ENCODE measurements around the gene PRKAR1B. TPM values are rescaled to one million over a fixed set of nuclear protein-coding genes. Genes with fewer than 3 reads are reported as not detected.
A peak's percentile ranks its signal among the peaks of the same experiment; 100 is the strongest.

PRKAR1B gene
- total RNA-seq, 2 donors from 2014 or later = 15.6 to 18.4 TPM

- Histone ChIP-seq H3K9me3 (peaks cover 7% of the 10 kb centered on the region), H3K27ac (peak overlapping the region; percentile 13 to 53), H3K27me3 (replicated peaks; ENCODE audit: insufficient read depth) (no peaks in the 10 kb centered on the region), H3K36me3 (no peaks in the 10 kb centered on the region), H3K4me3 (no peak overlapping the region), H3K4me1 (ENCODE audit: control insufficient read depth in 1 of 2, low read depth in 2 of 2) (peaks cover 9 to 40% of the 10 kb centered on the region in 2 donors)
- ATAC-seq (ENCODE audit: insufficient number of reproducible peaks, low FRiP score, low read depth) (no peak), DNase-seq (ENCODE audit: low spot score) (no peak)
- TF ChIP-seq, protein P1, sequence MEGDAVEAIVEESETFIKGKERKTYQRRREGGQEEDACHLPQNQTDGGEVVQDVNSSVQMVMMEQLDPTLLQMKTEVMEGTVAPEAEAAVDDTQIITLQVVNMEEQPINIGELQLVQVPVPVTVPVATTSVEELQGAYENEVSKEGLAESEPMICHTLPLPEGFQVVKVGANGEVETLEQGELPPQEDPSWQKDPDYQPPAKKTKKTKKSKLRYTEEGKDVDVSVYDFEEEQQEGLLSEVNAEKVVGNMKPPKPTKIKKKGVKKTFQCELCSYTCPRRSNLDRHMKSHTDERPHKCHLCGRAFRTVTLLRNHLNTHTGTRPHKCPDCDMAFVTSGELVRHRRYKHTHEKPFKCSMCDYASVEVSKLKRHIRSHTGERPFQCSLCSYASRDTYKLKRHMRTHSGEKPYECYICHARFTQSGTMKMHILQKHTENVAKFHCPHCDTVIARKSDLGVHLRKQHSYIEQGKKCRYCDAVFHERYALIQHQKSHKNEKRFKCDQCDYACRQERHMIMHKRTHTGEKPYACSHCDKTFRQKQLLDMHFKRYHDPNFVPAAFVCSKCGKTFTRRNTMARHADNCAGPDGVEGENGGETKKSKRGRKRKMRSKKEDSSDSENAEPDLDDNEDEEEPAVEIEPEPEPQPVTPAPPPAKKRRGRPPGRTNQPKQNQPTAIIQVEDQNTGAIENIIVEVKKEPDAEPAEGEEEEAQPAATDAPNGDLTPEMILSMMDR (IDR thresholded peaks at IDR 0.05) = no peak
Observed at GRCh38 chr7:525740-526139, 201.3 kb downstream of the PRKAR1B start.

DNA sequence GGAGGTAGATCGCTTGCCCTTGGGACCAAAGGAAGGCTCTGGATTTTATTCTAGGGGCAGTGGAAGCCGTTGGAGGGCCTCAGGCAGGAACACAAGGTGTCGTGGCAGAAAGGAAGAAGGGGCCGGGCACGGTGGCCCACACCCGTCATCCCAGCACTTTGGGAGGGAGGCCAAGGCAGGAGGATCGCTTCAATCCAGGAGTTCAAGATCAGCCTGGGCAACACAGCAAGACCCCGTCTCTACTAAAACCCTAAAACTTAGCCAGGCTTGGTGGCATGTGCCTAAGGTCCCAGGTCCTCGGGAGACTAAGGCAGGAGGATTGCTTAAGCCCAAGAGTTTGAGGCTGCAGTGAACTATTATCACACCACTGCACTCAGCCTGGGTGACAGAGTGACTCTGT lies 202.3 kb downstream of the PRKAR1B start:
- no peaks in the 10 kb centered on the region for H3K27me3 ChIP-seq (replicated peaks; ENCODE audit: insufficient read depth)
- H3K4me3 ChIP-seq = no peak overlapping the region
- ATAC-seq (ENCODE audit: insufficient number of reproducible peaks, low FRiP score, low read depth) = no peak
- no peaks in the 10 kb centered on the region for H3K36me3 ChIP-seq
- no peak for DNase-seq (ENCODE audit: low spot score)
- H3K27ac ChIP-seq = no peak overlapping the region
- peaks cover 12 to 46% of the 10 kb centered on the region in 2 donors for H3K4me1 ChIP-seq (ENCODE audit: control insufficient read depth in 1 of 2, low read depth in 2 of 2)
- peaks cover 7% of the 10 kb centered on the region for H3K9me3 ChIP-seq
- TF ChIP-seq, protein P1 (IDR thresholded peaks at IDR 0.05) = no peak

- no peak for ATAC-seq (ENCODE audit: insufficient number of reproducible peaks, low FRiP score, low read depth)
- Histone ChIP-seq H3K4me3 (peak overlapping the region; percentile 77), H3K9me3 (peaks cover 7% of the 10 kb centered on the region), H3K36me3 (no peaks in the 10 kb centered on the region), H3K27me3 (replicated peaks; ENCODE audit: insufficient read depth) (no peaks in the 10 kb centered on the region), H3K27ac (peak overlapping the region; percentile 82 to 98), H3K4me1 (ENCODE audit: control insufficient read depth in 1 of 2, low read depth in 2 of 2) (peaks cover 12 to 46% of the 10 kb centered on the region in 2 donors)
- DNase-seq (ENCODE audit: low spot score) = no peak
- TF ChIP-seq, protein P1 (IDR thresholded peaks at IDR 0.05) = no peak
Observed at GRCh38 chr7:523347-524336, 203.4 kb downstream of the PRKAR1B start.

GRCh38 chr7:522951-523314 lies 204.1 kb downstream of the PRKAR1B start:
- ATAC-seq (ENCODE audit: insufficient number of reproducible peaks, low FRiP score, low read depth) (no peak), DNase-seq (ENCODE audit: low spot score) (no peak)
- TF ChIP-seq, protein P1 (IDR thresholded peaks at IDR 0.05) = no peak
- no peaks in the 10 kb centered on the region for H3K27me3 ChIP-seq (replicated peaks; ENCODE audit: insufficient read depth)
- H3K27ac ChIP-seq = peak overlapping the region; percentile 82 to 98
- H3K4me3 ChIP-seq = peak overlapping the region; percentile 77
- peaks cover 7% of the 10 kb centered on the region for H3K9me3 ChIP-seq
- no peaks in the 10 kb centered on the region for H3K36me3 ChIP-seq
- peaks cover 12 to 46% of the 10 kb centered on the region in 2 donors for H3K4me1 ChIP-seq (ENCODE audit: control insufficient read depth in 1 of 2, low read depth in 2 of 2)

- Histone ChIP-seq H3K27me3 (replicated peaks; ENCODE audit: insufficient read depth) (no peaks in the 10 kb centered on the region), H3K4me3 (peak overlapping the region; percentile 77), H3K4me1 (ENCODE audit: control insufficient read depth in 1 of 2, low read depth in 2 of 2) (peaks cover 12 to 46% of the 10 kb centered on the region in 2 donors), H3K9me3 (peaks cover 7% of the 10 kb centered on the region), H3K36me3 (no peaks in the 10 kb centered on the region), H3K27ac (peak overlapping the region; percentile 82 to 98)
- ATAC-seq (ENCODE audit: insufficient number of reproducible peaks, low FRiP score, low read depth) (peak; percentile 53), DNase-seq (ENCODE audit: low spot score) (no peak)
- TF ChIP-seq, protein P1 (IDR thresholded peaks at IDR 0.05) = no peak
Observed at GRCh38 chr7:522071-522950, 204.8 kb downstream of the PRKAR1B start.

All from thoracic aorta (tissue), 2 donors.